GM18951 (cell line): ENCODE data around the gene MIS18BP1.
"Not testable (repeated sequence)": the region's sequence is repeated elsewhere in the genome, so short reads cannot be mapped to it uniquely, and the experiment has no call there.

ENCODE experiments used
- POLR2A ChIP-seq: IDR thresholded peaks from 4 replicates; pipeline ENCODE4 v1.6.1; 2011; ENCODE audit warnings: mild to moderate bottlenecking; ENCODE audit not compliant: insufficient read length, insufficient read depth; ENCODE audit errors: extremely low read depth
- in situ Hi-C: fragments of 300-500 bp; cut with MboI; formaldehyde crosslinking; loops from one replicate; pipeline ENCODE4 v1.12.0; 2022; ENCODE audit warnings: low sequenced_read_pairs, mixed read lengths, inconsistent platforms; ENCODE audit not compliant: unreplicated experiment

MIS18BP1 gene

DNA sequence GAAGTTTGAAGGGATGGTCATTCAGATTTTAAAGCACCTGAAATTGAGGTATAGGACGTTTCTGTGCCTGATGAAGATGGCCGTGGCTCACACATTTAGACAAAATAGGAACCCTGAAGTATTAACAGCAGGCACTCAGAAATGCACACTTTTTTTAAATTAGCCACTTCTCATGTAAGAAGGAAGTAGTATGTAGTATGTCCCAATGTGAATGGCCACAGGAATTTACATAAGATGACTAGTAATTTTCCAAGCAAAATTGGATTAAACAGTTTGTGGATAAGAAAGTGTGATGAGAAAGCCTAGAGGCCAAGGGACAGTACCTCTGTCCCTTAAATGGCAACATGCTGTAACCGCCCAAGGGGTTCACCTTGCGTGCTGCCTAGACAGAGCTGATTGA is 1.8 kb upstream of the MIS18BP1 start:
- no peak for TF ChIP-seq POLR2A
- in situ Hi-C loops = loop anchor here (25.0 kb wide), 1 partner anchor 342 kb away; no protein-coding TSS in a partner anchor

DNA sequence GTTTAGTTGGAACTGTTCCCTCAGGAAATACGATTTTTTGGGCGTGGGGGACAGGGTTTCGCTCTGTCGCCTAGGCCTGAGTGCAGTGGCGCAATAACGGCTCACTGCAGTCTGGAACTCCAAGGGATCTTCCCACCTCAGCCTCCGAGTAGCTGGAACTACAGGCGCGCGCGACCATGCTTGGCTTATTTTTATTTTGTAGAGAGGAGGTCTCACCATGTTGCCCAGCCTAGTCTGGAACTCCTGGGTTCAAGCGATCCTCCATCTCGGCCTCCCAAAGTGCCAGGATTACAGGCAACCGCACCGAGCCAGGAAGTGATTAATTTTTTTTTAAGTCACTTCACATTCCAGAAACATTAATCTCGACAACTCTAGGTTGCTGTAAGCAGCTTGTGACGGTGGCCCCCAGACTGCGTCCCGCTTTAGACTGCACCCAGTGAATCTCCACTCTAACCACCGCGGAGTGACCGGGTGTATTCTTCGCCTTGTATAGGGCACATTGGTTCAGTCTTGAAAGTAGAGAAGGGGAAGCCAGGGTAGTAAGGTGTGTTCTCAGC is 830 bp upstream of the MIS18BP1 start:
- in situ Hi-C loops = loop anchor here (25.0 kb wide), 1 partner anchor 342 kb away; no protein-coding TSS in a partner anchor
- TF ChIP-seq POLR2A = no peak

GRCh38 chr14:45252366-45253069 is 484 bp downstream of the MIS18BP1 start:
- in situ Hi-C loops = loop anchor here (25.0 kb wide), 1 partner anchor 340 kb away; no protein-coding TSS in a partner anchor
- TF ChIP-seq POLR2A = no peak

- no peak for TF ChIP-seq POLR2A
- in situ Hi-C loops = loop anchor here (25.0 kb wide), 1 partner anchor 340 kb away; no protein-coding TSS in a partner anchor
Measured at GRCh38 chr14:45251912-45252311, 1.1 kb downstream of the MIS18BP1 start.

GRCh38 chr14:45249856-45250575 is 3.0 kb downstream of the MIS18BP1 start:
- TF ChIP-seq POLR2A = no peak
- in situ Hi-C loops = loop anchor here (25.0 kb wide), 1 partner anchor 338 kb away; no protein-coding TSS in a partner anchor

- in situ Hi-C loops = no loop called here
- TF ChIP-seq POLR2A = no peak
Measured at GRCh38 chr14:45247427-45247826, 5.6 kb downstream of the MIS18BP1 start.

GRCh38 chr14:45246691-45247090 is 6.3 kb downstream of the MIS18BP1 start:
- in situ Hi-C loops = no loop called here
- no peak for TF ChIP-seq POLR2A

GRCh38 chr14:45246151-45246550 is 6.9 kb downstream of the MIS18BP1 start:
- in situ Hi-C loops = no loop called here
- TF ChIP-seq POLR2A = no peak

DNA sequence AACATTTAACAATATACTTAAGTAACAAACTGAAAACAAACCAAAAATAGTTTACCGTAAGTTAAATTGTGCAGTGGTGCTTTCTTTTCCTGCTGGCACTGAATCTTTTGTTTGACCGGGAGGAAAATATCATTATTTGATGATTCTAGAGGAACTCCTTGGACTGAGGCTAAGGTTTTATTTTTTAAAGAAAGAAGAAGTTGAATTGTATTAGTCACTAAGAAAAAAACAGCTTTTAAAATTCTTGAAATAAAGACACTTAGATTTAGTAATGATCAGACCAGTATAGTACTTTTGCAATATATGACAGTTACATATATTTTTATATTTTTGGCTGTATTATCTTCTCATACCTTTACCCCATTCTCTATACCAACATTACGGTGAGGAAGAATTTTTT is 10.3 kb downstream of the MIS18BP1 start:
- in situ Hi-C loops = no loop called here
- TF ChIP-seq POLR2A = no peak

DNA sequence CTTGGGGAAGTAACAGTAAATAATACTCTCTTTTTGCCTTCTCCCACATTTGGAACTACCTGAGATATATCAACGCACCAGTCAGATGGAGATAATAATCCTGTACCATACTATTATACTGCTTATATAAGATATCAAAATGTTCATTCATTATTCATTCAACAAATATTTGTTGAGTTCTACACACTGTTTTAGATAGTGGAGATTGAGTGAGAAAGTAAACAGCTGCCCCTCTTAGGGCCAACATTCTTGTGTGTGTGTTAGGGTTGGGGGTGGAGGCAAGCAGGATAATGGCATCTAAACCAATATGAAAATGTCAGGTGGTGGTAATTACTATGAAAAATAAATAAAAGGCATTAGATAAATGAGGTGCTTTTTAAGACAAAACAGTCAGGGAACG is 14.0 kb downstream of the MIS18BP1 start:
- no peak for TF ChIP-seq POLR2A
- in situ Hi-C loops = no loop called here

DNA sequence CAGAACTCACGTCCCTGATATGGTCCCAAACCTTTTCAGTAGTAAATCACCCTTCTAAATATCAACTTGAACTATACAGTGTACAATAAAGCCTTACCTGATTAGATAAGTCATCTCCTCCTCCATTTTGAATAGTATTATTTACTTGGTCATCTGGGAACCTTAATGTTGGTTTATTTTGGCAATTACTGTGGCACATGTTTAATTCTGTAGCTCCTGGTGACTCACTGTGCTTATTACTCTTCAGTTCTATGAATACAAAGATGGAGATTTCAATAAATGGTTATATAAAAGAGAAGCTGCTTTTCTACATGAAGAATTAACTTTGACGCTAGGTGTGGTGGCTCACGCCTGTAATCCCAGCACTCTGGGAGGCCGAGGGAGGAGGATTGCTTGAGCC is 25.4 kb downstream of the MIS18BP1 start:
- TF ChIP-seq POLR2A = no peak
- in situ Hi-C loops = no loop called here

DNA sequence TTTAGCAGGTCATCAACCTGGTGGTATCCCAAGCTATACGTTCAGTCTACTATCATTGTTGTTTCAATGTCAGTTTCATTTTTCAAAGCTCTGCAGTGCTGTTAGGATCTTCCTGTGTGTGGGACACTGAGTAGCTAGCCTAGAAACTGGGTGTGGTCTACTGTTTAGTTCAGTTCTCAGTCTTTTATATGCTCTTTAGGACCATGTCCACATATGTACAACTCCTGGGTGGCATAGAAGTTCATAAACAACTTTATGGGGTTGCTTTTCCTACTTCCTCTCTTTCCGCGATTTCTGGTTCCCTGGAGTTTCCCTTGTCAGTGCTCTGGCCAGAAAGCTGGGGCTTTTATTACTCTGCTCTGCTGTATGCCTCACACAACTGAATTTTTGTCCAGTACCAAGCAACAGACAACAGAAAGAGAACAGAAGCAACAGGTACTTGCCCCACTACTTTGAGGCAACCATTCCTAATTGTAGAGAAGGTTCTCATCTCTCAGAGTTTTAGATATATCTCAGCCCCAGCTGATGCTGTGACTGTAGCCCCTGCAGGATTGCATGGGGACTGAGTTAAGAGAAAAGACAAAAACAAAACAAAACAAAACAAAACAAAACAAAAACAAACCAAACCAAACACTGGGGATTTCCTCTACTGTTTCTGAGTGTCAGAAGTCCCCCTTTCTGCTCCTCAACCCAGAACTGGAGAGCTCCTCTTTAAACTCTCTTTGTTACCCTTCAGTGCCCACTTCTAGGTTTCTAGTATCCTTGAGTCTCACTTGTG is 30.3 kb downstream of the MIS18BP1 start:
- in situ Hi-C loops = no loop called here

DNA sequence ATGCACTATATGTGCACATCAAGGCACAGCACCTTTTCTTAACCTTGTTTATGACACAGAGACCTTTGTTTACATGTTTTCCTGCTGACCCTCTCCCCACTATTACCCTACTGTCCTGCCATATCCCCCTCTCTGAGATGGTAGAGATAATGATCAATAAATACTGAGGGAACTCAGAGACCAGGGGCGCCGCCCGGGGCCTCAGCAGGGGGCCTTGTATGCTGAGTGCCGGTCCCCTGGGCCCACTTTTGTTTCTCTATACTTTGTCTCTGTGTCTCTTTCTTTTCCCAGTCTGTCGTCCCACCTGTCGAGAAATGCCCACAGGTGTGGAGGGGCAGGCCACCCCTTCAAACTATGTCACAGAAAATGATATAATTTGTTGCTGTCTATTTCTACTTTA is 38.7 kb downstream of the MIS18BP1 start:
- in situ Hi-C loops = not testable (repeated sequence)

More for the DNA sequence above, 30.3 kb downstream of the MIS18BP1 start:
- TF ChIP-seq POLR2A = no peak

DNA sequence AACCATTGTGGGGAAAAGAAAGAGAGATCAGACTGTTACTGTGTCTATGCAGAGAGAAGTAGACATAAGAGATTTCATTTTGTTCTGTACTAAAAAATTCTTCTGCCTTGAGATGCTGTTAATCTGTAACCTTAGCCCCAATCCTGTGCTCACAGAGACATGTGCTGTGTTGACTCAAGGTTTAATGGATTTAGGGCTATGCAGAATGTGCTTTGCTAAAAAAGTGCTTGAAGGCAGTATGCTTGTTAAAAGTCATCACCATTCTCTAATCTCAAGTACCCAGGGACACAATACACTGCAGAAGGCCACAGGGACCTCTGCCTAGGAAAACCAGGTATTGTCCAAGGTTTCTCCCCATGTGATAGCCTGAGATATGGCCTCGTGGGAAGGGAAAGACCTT is 39.3 kb downstream of the MIS18BP1 start:
- in situ Hi-C loops = not testable (repeated sequence)
